ENCODE measurements around the gene STAT5B. TPM values are rescaled to one million over a fixed set of nuclear protein-coding genes. Genes with fewer than 3 reads are reported as not detected.
A peak's percentile ranks its signal among the peaks of the same experiment; 100 is the strongest.
"Not testable (repeated sequence)": the region's sequence is repeated elsewhere in the genome, so short reads cannot be mapped to it uniquely, and the experiment has no call there.

Gene STAT5B
- total RNA-seq, 1 donor from 2014 or later = 82.6 TPM

DNA sequence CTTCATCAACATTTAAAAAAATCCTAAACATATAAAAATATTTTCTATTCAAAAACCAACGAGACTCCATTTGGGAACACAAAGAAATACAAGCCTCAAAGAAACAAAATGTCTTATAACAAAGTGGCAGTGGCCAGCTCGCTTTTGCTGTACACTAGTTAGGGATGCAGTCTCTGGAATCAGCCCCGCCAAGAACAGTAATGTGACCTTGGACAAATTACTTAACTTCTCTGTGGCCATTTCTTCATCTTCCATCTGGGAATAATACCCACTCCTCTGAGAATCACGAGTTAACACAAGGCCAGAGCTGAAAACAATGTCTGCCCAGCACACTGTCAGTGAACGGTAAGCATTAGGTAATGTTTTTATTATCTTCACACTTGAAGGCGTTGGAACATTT lies 5.6 kb downstream of the STAT5B start:
- peaks cover 3% of the 10 kb centered on the region for H3K36me3 Mint-ChIP-seq (ENCODE audit: low read depth)
- no peaks in the 10 kb centered on the region for H3K27me3 Mint-ChIP-seq
- CTCF ChIA-PET = interaction anchor here (1.3 kb wide), 1 partner anchor 48 kb away, joined by 7 read pairs; no protein-coding TSS in a partner anchor
- DNase-seq = no peak
- peak overlapping the region; percentile 6 for H3K27ac Mint-ChIP-seq
- POLR2A ChIA-PET = interaction anchor here (1.0 to 2.3 kb wide), 2 partner anchors 18 to 22 kb away, joined by 3 to 7 read pairs; partner anchors contain the start of gene STAT5A
- no peak overlapping the region for H3K4me3 Mint-ChIP-seq
- intact Hi-C loops (cut with micrococcal nuclease) = no loop called here
- TF ChIP-seq, protein P1, sequence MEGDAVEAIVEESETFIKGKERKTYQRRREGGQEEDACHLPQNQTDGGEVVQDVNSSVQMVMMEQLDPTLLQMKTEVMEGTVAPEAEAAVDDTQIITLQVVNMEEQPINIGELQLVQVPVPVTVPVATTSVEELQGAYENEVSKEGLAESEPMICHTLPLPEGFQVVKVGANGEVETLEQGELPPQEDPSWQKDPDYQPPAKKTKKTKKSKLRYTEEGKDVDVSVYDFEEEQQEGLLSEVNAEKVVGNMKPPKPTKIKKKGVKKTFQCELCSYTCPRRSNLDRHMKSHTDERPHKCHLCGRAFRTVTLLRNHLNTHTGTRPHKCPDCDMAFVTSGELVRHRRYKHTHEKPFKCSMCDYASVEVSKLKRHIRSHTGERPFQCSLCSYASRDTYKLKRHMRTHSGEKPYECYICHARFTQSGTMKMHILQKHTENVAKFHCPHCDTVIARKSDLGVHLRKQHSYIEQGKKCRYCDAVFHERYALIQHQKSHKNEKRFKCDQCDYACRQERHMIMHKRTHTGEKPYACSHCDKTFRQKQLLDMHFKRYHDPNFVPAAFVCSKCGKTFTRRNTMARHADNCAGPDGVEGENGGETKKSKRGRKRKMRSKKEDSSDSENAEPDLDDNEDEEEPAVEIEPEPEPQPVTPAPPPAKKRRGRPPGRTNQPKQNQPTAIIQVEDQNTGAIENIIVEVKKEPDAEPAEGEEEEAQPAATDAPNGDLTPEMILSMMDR (IDR thresholded peaks at IDR 0.05) = no peak
- H3K9me3 Mint-ChIP-seq = no peaks in the 10 kb centered on the region
- ATAC-seq (ENCODE audit: low read depth) = no peak
- peaks cover 66% of the 10 kb centered on the region for H3K4me1 Mint-ChIP-seq

DNA sequence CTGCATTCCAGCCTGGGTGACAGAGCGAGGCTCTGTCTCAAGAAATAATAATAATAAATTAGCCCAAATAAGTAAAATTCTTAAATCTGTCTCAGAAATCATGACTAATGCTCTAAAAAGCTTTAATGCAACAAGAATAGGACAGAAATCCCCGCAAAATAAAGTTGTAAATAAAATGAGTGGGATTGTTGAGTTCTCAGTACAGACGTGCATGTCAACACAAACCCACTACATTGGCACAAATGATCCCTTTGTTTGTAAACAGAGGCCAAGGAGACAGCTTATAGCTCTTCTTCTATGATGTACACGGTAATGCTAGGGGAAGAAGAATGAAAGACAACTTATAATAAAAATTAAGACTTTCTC lies 6.0 kb downstream of the STAT5B start:
- intact Hi-C loops (cut with micrococcal nuclease) = no loop called here
- Mint-ChIP-seq H3K27ac (no peak overlapping the region), H3K27me3 (no peaks in the 10 kb centered on the region), H3K9me3 (no peaks in the 10 kb centered on the region), H3K36me3 (ENCODE audit: low read depth) (no peaks in the 10 kb centered on the region), H3K4me3 (no peak overlapping the region), H3K4me1 (peaks cover 61% of the 10 kb centered on the region)
- POLR2A ChIA-PET = interaction anchor here (1.0 to 2.3 kb wide), 2 partner anchors 18 to 22 kb away, joined by 3 to 7 read pairs; partner anchors contain the start of gene STAT5A
- TF ChIP-seq, protein P1 (IDR thresholded peaks at IDR 0.05) = no peak
- no peak for DNase-seq
- CTCF ChIA-PET = interaction anchor here (1.3 kb wide), 1 partner anchor 48 kb away, joined by 7 read pairs; no protein-coding TSS in a partner anchor
- no peak for ATAC-seq (ENCODE audit: low read depth)

DNA sequence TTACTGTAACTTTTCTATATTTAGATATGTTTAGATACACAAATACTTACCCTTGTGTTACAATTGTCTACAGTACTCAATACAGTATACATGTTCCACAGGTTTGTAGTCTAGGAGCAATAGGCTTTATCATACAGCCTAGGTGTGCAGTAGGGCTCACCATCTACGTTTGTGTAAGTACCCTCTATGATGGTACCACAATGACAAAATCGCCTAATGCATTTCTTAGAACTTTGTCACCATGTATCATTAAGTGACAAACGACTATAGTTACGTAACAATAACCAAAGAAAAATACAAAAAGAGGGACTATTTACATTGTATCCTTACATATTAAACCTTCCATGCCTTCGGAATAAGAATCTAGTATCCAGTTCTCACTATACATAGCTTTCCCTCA lies 8.0 kb downstream of the STAT5B start:
- no peak overlapping the region for H3K4me3 Mint-ChIP-seq
- ChIA-PET POLR2A (no interaction called here), CTCF (no interaction called here)
- no peaks in the 10 kb centered on the region for H3K27me3 Mint-ChIP-seq
- intact Hi-C loops (cut with micrococcal nuclease) = no loop called here
- TF ChIP-seq, protein P1 (IDR thresholded peaks at IDR 0.05) = no peak
- peaks cover 44% of the 10 kb centered on the region for H3K4me1 Mint-ChIP-seq
- H3K27ac Mint-ChIP-seq = no peak overlapping the region
- DNase-seq (no peak), ATAC-seq (ENCODE audit: low read depth) (no peak)
- no peaks in the 10 kb centered on the region for H3K9me3 Mint-ChIP-seq
- H3K36me3 Mint-ChIP-seq (ENCODE audit: low read depth) = no peaks in the 10 kb centered on the region

DNA sequence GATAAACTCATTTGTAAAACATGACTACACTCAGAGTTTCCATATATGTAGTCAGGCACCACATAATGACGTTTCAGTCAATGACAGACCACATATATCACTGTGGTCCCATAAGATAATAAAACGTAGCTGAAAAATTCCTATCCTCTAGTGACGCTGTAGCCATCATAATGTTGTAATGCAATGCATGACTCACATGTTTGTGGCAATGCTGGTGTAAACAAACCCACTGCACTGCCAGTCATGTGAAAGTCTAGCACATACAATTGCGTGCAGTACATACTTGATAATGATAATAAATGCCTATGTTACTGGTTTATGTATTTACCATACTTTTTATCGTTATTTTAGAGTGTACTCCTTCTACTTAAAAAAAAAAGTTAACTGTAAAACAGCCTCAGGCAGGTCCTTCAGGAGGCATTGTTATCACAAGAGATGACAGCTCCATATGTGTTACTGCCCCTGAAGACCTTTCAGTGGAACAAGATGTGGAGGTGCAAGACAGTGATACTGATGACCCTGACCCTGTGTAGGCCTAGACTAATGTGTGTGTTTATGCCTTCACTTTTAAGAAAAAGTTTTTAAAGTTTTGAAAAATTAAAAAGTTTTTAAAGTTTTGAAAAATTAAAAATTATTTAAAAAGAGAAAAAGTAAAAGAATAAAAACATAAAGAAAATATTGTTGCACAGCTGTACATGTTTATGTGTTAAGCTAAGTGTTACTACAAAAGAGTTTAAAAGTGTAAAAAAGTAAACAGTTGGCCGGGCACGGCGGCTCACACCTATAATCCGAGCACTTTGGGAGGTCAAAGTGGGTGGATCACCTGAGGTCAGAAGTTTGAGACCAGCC lies 9.0 kb downstream of the STAT5B start:
- Mint-ChIP-seq H3K27me3 (no peaks in the 10 kb centered on the region), H3K36me3 (ENCODE audit: low read depth) (no peaks in the 10 kb centered on the region), H3K9me3 (no peaks in the 10 kb centered on the region), H3K4me1 (peaks cover 33% of the 10 kb centered on the region), H3K27ac (no peak overlapping the region), H3K4me3 (no peak overlapping the region)
- POLR2A ChIA-PET = no interaction called here
- intact Hi-C loops (cut with micrococcal nuclease) = no loop called here
- no peak for ATAC-seq (ENCODE audit: low read depth)
- CTCF ChIA-PET = no interaction called here
- DNase-seq = no peak
- TF ChIP-seq, protein P1 (IDR thresholded peaks at IDR 0.05) = no peak

DNA sequence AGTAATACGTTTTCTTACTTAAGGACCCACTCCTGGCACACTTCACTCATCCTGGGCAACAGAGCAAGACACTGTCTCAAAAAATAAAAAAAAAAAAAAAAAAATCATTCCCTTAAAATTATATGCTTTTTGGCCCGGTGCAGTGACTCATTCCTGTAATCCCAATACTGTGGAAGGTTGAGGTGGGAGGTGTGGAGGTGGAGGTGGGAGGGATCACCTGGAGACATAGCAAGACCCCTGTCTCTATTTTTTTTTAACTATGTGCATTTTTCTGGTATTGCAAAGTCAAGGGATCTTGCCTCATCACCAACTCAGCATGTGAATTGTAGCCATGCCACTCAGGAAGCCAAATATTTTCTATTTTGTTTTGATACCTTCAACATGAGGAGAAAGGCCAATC lies 9.7 kb downstream of the STAT5B start:
- Mint-ChIP-seq H3K27ac (no peak overlapping the region), H3K36me3 (ENCODE audit: low read depth) (no peaks in the 10 kb centered on the region), H3K4me3 (no peak overlapping the region), H3K27me3 (no peaks in the 10 kb centered on the region), H3K4me1 (peaks cover 26% of the 10 kb centered on the region), H3K9me3 (no peaks in the 10 kb centered on the region)
- POLR2A ChIA-PET = interaction anchor here (0.7 kb wide), 1 partner anchor 23 kb away, joined by 4 read pairs; no protein-coding TSS in a partner anchor
- ATAC-seq (ENCODE audit: low read depth) (no peak), DNase-seq (no peak)
- intact Hi-C loops (cut with micrococcal nuclease) = no loop called here
- CTCF ChIA-PET = no interaction called here
- TF ChIP-seq, protein P1 (IDR thresholded peaks at IDR 0.05) = no peak

DNA sequence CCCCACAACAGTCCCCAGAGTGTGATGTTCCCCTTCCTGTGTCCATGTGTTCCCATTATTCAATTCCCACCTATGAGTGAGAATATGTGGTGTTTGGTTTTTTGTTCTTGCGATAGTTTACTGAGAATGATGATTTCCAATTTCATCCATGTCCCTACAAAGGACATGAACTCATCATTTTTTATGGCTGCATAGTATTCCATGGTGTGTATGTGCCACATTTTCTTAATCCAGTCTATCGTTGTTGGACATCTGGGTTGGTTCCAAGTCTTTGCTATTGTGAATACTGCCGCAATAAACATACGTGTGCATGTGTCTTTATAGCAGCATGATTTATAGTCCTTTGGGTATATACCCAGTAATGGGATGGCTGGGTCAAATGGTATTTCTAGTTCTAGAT lies 11.8 kb downstream of the STAT5B start:
- ATAC-seq (ENCODE audit: low read depth); intact Hi-C loops (cut with micrococcal nuclease); H3K27ac Mint-ChIP-seq; CTCF ChIA-PET; H3K9me3 Mint-ChIP-seq; H3K27me3 Mint-ChIP-seq; DNase-seq; H3K4me3 Mint-ChIP-seq; H3K36me3 Mint-ChIP-seq (ENCODE audit: low read depth): not testable (repeated sequence)
- peaks cover 27% of the 10 kb centered on the region for H3K4me1 Mint-ChIP-seq
- POLR2A ChIA-PET = interaction anchor here (1.0 kb wide), 1 partner anchor 16 kb away, joined by 4 read pairs; no protein-coding TSS in a partner anchor

Measured in activated B cell treated with CpG ODN at 0.5 μM for 24 hours (primary cell).